ENCODE data around the gene EID2. TPM values are rescaled to one million over a fixed set of nuclear protein-coding genes. Genes with fewer than 3 reads are reported as not detected.
A peak's percentile ranks its signal among the peaks of the same experiment; 100 is the strongest.

EID2 gene
- total and polyA plus RNA-seq, 2 donors from 2014 or later = 12.0 to 17.0 TPM

GRCh38 chr19:39557811-39558623 lies 18.1 kb upstream of the EID2 start:
- Histone ChIP-seq H3K4me3 (ENCODE audit: low read length in 3 of 3) (no peak overlapping the region), H3K27me3 (ENCODE audit: control insufficient read depth, insufficient read depth, low read length) (no peaks in the 10 kb centered on the region), H3K36me3 (ENCODE audit: control insufficient read depth in 2 of 3, insufficient read depth in 3 of 3, low read length in 3 of 3) (no peaks in the 10 kb centered on the region), H3K4me1 (ENCODE audit: control insufficient read depth in 2 of 3, insufficient read depth in 2 of 3, low read depth in 1 of 3, low read length in 3 of 3) (no peaks in the 10 kb centered on the region), H3K27ac (ENCODE audit: low read depth in 2 of 2, low read length in 2 of 2) (no peak overlapping the region), H3K9me3 (ENCODE audit: control insufficient read depth in 2 of 3, insufficient read depth in 1 of 3, low read length in 3 of 3) (no peaks in the 10 kb centered on the region), H3K9ac (ENCODE audit: low read length in 3 of 3) (no peak overlapping the region)
- DNase-seq (peak in 3 of 5 donors; percentile 32 to 81 (median 72)), FAIRE-seq (no peak)
- TF ChIP-seq CTCF (IDR thresholded peaks at IDR 0.05; ENCODE audit: borderline replicate concordance, extremely low read depth, insufficient read depth) = no peak
- intact Hi-C loops (cut with DNase I) = no loop called here

- Histone ChIP-seq H3K9me3 (ENCODE audit: control insufficient read depth in 2 of 3, insufficient read depth in 1 of 3, low read length in 3 of 3) (no peaks in the 10 kb centered on the region), H3K27me3 (ENCODE audit: control insufficient read depth, insufficient read depth, low read length) (no peaks in the 10 kb centered on the region), H3K27ac (ENCODE audit: low read depth in 2 of 2, low read length in 2 of 2) (no peak overlapping the region), H3K36me3 (ENCODE audit: control insufficient read depth in 2 of 3, insufficient read depth in 3 of 3, low read length in 3 of 3) (no peaks in the 10 kb centered on the region), H3K9ac (ENCODE audit: low read length in 3 of 3) (no peak overlapping the region), H3K4me1 (ENCODE audit: control insufficient read depth in 2 of 3, insufficient read depth in 2 of 3, low read depth in 1 of 3, low read length in 3 of 3) (no peaks in the 10 kb centered on the region), H3K4me3 (ENCODE audit: low read length in 3 of 3) (no peak overlapping the region)
- TF ChIP-seq CTCF (IDR thresholded peaks at IDR 0.05; ENCODE audit: borderline replicate concordance, extremely low read depth, insufficient read depth) = no peak
- FAIRE-seq = no peak
- intact Hi-C loops (cut with DNase I) = no loop called here
- no peak for DNase-seq
Observed at GRCh38 chr19:39555883-39556282, 15.9 kb upstream of the EID2 start.

- intact Hi-C loops (cut with DNase I) = loop anchor here (5.0 kb wide), 1 partner anchor 117 kb away; no protein-coding TSS in a partner anchor
- no peak overlapping the region for H3K27ac ChIP-seq (ENCODE audit: low read depth in 2 of 2, low read length in 2 of 2)
- no peaks in the 10 kb centered on the region for H3K27me3 ChIP-seq (ENCODE audit: control insufficient read depth, insufficient read depth, low read length)
Observed at GRCh38 chr19:39554701-39555311, 14.8 kb upstream of the EID2 start.

More at GRCh38 chr19:39554701-39555311, 14.8 kb upstream of the EID2 start:
- Histone ChIP-seq H3K9me3 (ENCODE audit: control insufficient read depth in 2 of 3, insufficient read depth in 1 of 3, low read length in 3 of 3) (no peaks in the 10 kb centered on the region), H3K4me3 (ENCODE audit: low read length in 3 of 3) (no peak overlapping the region), H3K4me1 (ENCODE audit: control insufficient read depth in 2 of 3, insufficient read depth in 2 of 3, low read depth in 1 of 3, low read length in 3 of 3) (no peaks in the 10 kb centered on the region), H3K36me3 (ENCODE audit: control insufficient read depth in 2 of 3, insufficient read depth in 3 of 3, low read length in 3 of 3) (no peaks in the 10 kb centered on the region), H3K9ac (ENCODE audit: low read length in 3 of 3) (no peak overlapping the region)
- TF ChIP-seq CTCF (IDR thresholded peaks at IDR 0.05; ENCODE audit: borderline replicate concordance, extremely low read depth, insufficient read depth) = no peak
- FAIRE-seq = no peak
- DNase-seq = no peak
